Neural progenitor cell (in vitro differentiated cells): Measurements from ENCODE around the gene KCTD4.

ENCODE experiments used
- CTCF ChIP-seq: fragments of 200-600 bp; sonication (generic); IDR thresholded peaks from 2 replicates; pipeline ENCODE4 v1.5.1; 2017; ENCODE audit warnings: antibody characterized with exemption, mild to moderate bottlenecking
- EZH2 ChIP-seq: fragments of 200-600 bp; sonication (generic); IDR thresholded peaks from 2 replicates; pipeline ENCODE4 v1.6.1; 2017; ENCODE audit warnings: antibody characterized with exemption, mild to moderate bottlenecking, moderate library complexity

- TF ChIP-seq CTCF = no peak
- no peak for TF ChIP-seq EZH2
These were observed 19.6 kb upstream of the KCTD4 start for GRCh38 chr13:45220403-45220802.
